ENCODE data around the gene ADM.

GRCh38 chr11:10315083-10315482 is 10.2 kb downstream of the ADM start:
- no peak for TF ChIP-seq TAF1 (IDR thresholded peaks at IDR 0.05; ENCODE audit: borderline replicate concordance, low read depth, low read length)
- TF ChIP-seq POLR2A (IDR thresholded peaks at IDR 0.05; ENCODE audit: low read depth, low read length): no peak

All from GM12892 (cell line).